OCI-LY3 (cell line): ENCODE data around the gene THBS2.

ENCODE experiments used
- CTCF ChIP-seq: fragments of 200-600, 300-600 bp; sonication (generic); IDR thresholded peaks from 2 replicates; pipeline ENCODE4 v1.5.1; 2014; ENCODE audit warnings: antibody characterized with exemption, low read length, low read depth
- EZH2phosphoT487 ChIP-seq: fragments of 200-600 bp; shearing (Covaris generic); IDR thresholded peaks from 2 replicates; pipeline ENCODE4 v1.6.1; 2018; ENCODE audit warnings: antibody characterized with exemption, mixed run types, low read depth

- TF ChIP-seq CTCF (no peak), EZH2phosphoT487 (no peak)
Observed at GRCh38 chr6:169205176-169206160, 48.2 kb downstream of the THBS2 start.
